ENCODE data around the gene ZNF837. TPM values are rescaled to one million over a fixed set of nuclear protein-coding genes. Genes with fewer than 3 reads are reported as not detected.

ZNF837 gene
- total and polyA plus RNA-seq, 2 of the 13 experiments (the other 11 are each of a cell fraction or from before 2014, with no cell fraction given) = 0.29 to 1.3 TPM

DNA sequence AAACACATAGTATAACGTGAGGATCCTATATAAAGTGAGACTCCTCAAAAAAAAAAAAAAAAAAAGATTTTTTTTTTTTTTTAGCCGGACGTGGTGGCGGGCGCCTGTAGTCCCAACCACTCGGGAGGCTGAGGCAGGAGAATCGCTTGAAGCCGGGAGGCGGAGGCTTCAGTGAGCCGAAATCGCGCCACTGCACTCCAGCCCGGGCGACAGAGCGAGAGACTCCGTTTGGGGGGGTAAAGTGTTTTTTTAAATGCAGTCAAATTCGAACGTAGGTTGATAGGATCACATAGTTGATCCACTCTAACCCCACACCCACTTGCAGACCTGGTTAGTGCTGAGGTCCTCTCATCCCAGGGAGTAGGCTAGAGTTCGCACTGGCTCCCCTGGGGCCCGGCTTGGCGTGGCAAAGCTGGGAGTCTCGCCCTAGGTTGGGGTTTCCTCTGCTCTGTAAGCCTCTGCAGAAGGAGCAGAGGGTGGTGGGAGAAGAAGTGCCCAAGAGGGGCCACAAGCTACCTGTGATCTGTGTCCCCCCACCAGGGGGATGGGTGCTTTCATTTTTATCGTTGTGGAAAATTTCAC is 21.1 kb upstream of the ZNF837 start:
- in situ Hi-C loops (cut with HindIII; ENCODE audit: extremely low pct_ligation_motif_present, low pct_unique_long_range_greater_than_20kb) (no loop called here), intact Hi-C loops (cut with micrococcal nuclease; ENCODE audit: unreplicated experiment) (loop anchor here (2.0 kb wide), 1 partner anchor 15 kb away; the partner anchor contains the start of gene RPS5)
- Histone ChIP-seq H3K4me2 (ENCODE audit: low read depth, low read length) (peak overlapping the region; percentile 92), H3K27me3 (ENCODE audit: control insufficient read depth in 1 of 2, insufficient read depth in 2 of 2, low read length in 2 of 2) (no peaks in the 10 kb centered on the region), H3K9me3 (ENCODE audit: low read length) (no peaks in the 10 kb centered on the region), H3K4me3 (replicated peaks in 1 of 3; ENCODE audit: insufficient read depth in 1 of 3, low read depth in 2 of 3, low read length in 3 of 3) (peak overlapping the region; percentile 68 to 85 (median 73)), H3K27ac (ENCODE audit: extremely low read length, insufficient read depth, low read length) (peak overlapping the region; percentile 58), H3K9ac (ENCODE audit: insufficient read depth, low read depth, low read length) (peak overlapping the region; percentile 71), H3K79me2 (ENCODE audit: insufficient read depth, low read length) (peaks cover 5% of the 10 kb centered on the region), H4K20me1 (ENCODE audit: insufficient read depth, low read length) (no peaks in the 10 kb centered on the region), H2AFZ (ENCODE audit: low read length) (no peak overlapping the region), H3K4me1 (ENCODE audit: insufficient read depth, low read length) (peaks cover 51% of the 10 kb centered on the region), H3K36me3 (replicated peaks in 1 of 2; ENCODE audit: control insufficient read depth in 1 of 2, insufficient read depth in 2 of 2, low read length in 2 of 2) (no peaks in the 10 kb centered on the region)
- BruUV-seq (replicated peaks) = no TSS peak
- ChIA-PET CTCF (ENCODE audit: low intra/inter-chr PET ratio, low total read pairs) (no interaction called here), POLR2A (interaction anchor here (0.7 kb wide), 1 partner anchor 112 kb away, joined by 3 read pairs; no protein-coding TSS in a partner anchor)
- TF ChIP-seq YEATS2 (CRISPR knock-in tag; IDR thresholded peaks at IDR 0.05; ENCODE audit: borderline replicate concordance) (no peak), ZNF770 (CRISPR knock-in tag; IDR thresholded peaks at IDR 0.05) (0 out of 2 replicates have a peak, but pooled peaks have one; percentile 28)
- ATAC-seq (no peak), DNase-seq (ENCODE audit: low spot score) (no peak), FAIRE-seq (no peak)
- WGBS (ENCODE audit: low lambda C conversion rate) = 27% methylated on average over 20 of the region's 23 CpGs

DNA sequence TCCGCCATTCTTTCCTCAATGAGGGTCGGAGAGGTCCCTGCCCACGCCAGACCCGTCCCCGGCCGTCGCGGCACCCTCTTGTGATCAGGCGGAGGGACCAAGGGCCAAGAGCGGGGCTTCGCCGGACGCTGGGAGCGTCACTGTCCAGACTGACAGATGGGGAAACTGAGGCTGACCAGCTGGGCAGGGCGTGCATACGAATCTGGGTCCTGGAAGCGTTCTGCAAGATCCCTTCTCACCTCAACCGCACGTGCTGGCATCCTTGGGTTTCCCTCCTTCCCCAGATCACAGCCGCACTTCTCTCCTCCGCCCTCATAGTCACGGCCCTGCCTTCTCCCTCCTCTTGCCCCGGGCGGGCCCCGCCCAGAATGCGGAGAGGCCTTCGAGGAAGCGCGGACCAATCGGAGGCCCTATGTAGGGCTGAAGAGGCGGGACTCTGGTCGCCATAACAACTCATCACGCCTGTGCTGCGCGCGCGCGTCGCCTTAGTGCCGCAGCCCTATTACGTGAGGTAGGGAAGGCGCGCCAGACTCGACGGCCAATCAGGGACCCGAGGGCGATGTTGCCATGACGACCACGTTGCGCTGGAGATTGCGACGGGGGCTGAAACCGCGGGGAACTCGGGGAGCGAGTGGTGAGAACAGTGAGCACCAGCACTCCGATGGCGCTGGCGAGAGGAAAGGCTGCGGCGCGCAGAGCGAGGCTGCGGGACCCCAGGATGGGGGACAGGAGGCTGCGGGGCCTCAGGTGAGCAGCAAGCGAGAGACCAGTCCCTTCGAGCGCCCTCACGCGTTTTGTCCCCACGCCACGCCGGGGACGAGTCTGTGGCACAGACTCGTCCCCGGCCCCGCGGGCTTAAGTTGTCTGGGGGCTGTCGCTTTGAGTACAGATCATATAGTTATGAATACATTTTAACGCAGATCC is 20.3 kb upstream of the ZNF837 start:
- FAIRE-seq = peak; percentile 96
- in situ Hi-C loops (cut with HindIII; ENCODE audit: extremely low pct_ligation_motif_present, low pct_unique_long_range_greater_than_20kb) = no loop called here
- TF ChIP-seq ZNF749 (CRISPR knock-in tag; IDR thresholded peaks at IDR 0.05; ENCODE audit: borderline replicate concordance) (peak; percentile 57; the same call in 1 of the 2 replicates), MAFG (CRISPR knock-in tag; IDR thresholded peaks at IDR 0.05) (no peak), SP140L (CRISPR knock-in tag; IDR thresholded peaks at IDR 0.05; ENCODE audit: borderline replicate concordance) (no peak), MED1 (CRISPR knock-in tag; IDR thresholded peaks at IDR 0.05) (no peak; the same call in 1 of the 2 replicates), ZFP37 (CRISPR knock-in tag; IDR thresholded peaks at IDR 0.05; ENCODE audit: borderline replicate concordance) (no peak; the same call in 1 of the 2 replicates), ZNF20 (CRISPR knock-in tag; IDR thresholded peaks at IDR 0.05) (no peak), HOXA7 (CRISPR knock-in tag; IDR thresholded peaks at IDR 0.05) (no peak), ZNF296 (CRISPR knock-in tag; conservative IDR thresholded peaks at IDR 0.05) (no peak), ZNF614 (CRISPR knock-in tag; IDR thresholded peaks at IDR 0.05; ENCODE audit: borderline replicate concordance) (no peak; the same call in 1 of the 2 replicates), DBP (CRISPR knock-in tag; IDR thresholded peaks at IDR 0.05; ENCODE audit: not compliant biosample characterization) (no peak), PRPF4 (IDR thresholded peaks at IDR 0.05; ENCODE audit: low read depth, low read length, poor library complexity, severe bottlenecking) (no peak)

More for the DNA sequence above, 20.3 kb upstream of the ZNF837 start:
- no TSS peak for BruUV-seq (replicated peaks)
- Histone ChIP-seq H3K27me3 (ENCODE audit: control insufficient read depth in 1 of 2, insufficient read depth in 2 of 2, low read length in 2 of 2) (no peaks in the 10 kb centered on the region), H3K4me2 (ENCODE audit: low read depth, low read length) (peak overlapping the region; percentile 92), H3K27ac (ENCODE audit: extremely low read length, insufficient read depth, low read length) (peak overlapping the region; percentile 58), H3K4me3 (replicated peaks in 1 of 3; ENCODE audit: insufficient read depth in 1 of 3, low read depth in 2 of 3, low read length in 3 of 3) (peak overlapping the region; percentile 68 to 85 (median 73)), H3K9me3 (ENCODE audit: low read length) (no peaks in the 10 kb centered on the region), H3K4me1 (ENCODE audit: insufficient read depth, low read length) (peaks cover 44% of the 10 kb centered on the region), H3K9ac (ENCODE audit: insufficient read depth, low read depth, low read length) (peak overlapping the region; percentile 71), H2AFZ (ENCODE audit: low read length) (no peak overlapping the region), H3K36me3 (replicated peaks in 1 of 2; ENCODE audit: control insufficient read depth in 1 of 2, insufficient read depth in 2 of 2, low read length in 2 of 2) (no peaks in the 10 kb centered on the region), H3K79me2 (ENCODE audit: insufficient read depth, low read length) (peaks cover 4% of the 10 kb centered on the region), H4K20me1 (ENCODE audit: insufficient read depth, low read length) (no peaks in the 10 kb centered on the region)
- POLR2A ChIA-PET = no interaction called here
- WGBS (ENCODE audit: low lambda C conversion rate) = 12% methylated on average over 37 of the region's 80 CpGs
- ATAC-seq (peak; percentile 90), DNase-seq (ENCODE audit: low spot score) (peak; percentile 98)
- intact Hi-C loops (cut with micrococcal nuclease; ENCODE audit: unreplicated experiment) = loop anchor here (2.0 kb wide), 1 partner anchor 14 kb away; the partner anchor contains the start of gene RPS5
- CTCF ChIA-PET (ENCODE audit: low intra/inter-chr PET ratio, low total read pairs) = no interaction called here
